Stimulated activated CD4-positive, alpha-beta T cell treated with anti-CD3 and anti-CD28 coated beads, Interleukin-2, amount 100 ng/mL, for 48 hours (primary cell): ENCODE measurements around the gene PNMT.

Experiments
- DNase-seq, 2 donors: peaks; one replicate each; pipeline ENCODE4 v3.0.0-alpha.2; 2020

PNMT gene

DNA sequence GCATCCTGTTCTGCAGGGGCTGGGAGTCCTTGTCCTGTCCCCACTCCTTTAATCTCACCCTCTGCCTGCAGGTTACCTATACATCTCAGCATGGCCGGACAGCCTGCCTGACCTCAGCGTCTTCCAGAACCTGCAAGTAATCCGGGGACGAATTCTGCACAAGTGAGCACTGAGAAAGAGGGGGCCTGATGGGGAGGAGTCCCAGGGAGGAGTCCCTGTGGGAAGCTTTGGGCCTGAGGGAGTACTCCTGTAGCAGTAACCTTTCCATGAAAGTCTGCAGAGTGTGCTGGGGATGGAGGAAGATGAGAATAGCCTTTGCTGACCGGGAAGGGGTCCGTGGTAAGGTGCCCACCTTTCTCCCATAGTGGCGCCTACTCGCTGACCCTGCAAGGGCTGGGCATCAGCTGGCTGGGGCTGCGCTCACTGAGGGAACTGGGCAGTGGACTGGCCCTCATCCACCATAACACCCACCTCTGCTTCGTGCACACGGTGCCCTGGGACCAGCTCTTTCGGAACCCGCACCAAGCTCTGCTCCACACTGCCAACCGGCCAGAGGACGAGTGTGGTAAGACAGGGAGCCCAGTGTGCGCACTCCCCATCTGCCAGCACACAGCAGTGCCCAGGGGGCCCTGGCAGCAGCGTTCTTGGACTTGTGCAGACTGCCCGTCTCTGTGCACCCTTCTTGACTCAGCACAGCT, 47.3 kb downstream of the PNMT start:
- DNase-seq = no peak

DNA sequence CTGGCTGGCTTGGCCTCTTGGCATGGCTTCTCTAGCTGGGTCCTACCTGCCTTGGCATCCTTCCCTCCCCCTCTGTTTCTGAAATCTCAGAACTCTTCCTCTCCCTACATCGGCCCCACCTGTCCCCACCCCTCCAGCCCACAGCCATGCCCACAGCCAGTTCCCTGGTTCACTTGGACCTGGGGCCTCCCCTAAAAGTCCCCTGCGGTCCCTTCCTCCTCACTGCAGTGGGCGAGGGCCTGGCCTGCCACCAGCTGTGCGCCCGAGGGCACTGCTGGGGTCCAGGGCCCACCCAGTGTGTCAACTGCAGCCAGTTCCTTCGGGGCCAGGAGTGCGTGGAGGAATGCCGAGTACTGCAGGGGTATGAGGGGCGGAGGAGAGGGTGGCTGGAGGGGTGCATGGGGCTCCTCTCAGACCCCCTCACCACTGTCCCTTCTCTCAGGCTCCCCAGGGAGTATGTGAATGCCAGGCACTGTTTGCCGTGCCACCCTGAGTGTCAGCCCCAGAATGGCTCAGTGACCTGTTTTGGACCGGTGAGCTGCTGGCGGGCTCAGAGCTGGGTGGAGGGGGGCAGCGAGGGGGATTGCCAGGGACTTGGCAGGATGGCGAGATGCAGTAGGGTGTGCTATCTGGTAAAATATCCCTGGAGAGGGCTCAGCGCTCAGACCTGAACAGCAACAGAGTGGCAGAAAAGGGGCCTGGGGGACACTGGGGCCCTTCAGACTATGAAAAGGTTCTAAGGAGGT, 48.0 kb downstream of the PNMT start:
- DNase-seq = no peak

DNA sequence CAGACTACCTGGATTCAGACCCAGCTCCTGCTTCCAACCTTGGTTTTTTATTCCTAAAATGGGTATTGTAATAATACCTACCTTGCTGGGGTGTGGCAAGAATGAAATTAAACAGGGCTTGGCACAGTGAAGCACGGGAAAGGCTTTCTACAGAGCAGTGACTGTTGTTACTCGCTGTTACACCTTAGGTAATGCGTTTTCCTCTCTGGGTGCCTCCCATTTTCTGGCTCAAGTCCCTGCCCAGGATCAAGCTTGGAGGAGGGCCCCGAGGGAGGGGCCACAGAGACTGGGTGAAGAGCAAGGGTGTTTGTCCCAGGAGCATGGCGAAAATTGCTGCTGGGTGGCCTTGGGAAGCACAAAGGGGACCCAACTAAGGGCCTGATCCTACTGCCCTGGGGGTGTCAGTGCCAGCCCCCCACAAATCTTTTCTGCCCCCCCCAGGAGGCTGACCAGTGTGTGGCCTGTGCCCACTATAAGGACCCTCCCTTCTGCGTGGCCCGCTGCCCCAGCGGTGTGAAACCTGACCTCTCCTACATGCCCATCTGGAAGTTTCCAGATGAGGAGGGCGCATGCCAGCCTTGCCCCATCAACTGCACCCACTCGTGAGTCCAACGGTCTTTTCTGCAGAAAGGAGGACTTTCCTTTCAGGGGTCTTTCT, 48.8 kb downstream of the PNMT start:
- no peak for DNase-seq

DNA sequence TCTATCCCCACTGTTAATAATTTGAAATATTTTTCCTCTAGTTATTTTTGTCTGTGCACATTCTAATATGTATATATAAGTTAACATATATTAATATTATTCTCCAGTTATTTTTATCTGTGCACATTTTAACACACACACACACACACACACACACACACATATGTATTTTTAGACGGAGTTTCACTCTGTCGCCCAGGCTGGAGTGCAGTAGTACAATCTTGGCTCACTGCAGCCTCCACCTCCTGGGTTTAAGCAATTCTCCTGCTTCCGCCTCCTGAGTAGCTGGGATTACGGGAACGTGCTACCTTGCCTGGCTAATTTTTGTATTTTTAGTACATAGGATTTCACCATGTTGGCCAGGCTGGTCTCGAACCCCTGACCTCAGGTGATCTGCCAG, 49.4 kb downstream of the PNMT start:
- no peak for DNase-seq

DNA sequence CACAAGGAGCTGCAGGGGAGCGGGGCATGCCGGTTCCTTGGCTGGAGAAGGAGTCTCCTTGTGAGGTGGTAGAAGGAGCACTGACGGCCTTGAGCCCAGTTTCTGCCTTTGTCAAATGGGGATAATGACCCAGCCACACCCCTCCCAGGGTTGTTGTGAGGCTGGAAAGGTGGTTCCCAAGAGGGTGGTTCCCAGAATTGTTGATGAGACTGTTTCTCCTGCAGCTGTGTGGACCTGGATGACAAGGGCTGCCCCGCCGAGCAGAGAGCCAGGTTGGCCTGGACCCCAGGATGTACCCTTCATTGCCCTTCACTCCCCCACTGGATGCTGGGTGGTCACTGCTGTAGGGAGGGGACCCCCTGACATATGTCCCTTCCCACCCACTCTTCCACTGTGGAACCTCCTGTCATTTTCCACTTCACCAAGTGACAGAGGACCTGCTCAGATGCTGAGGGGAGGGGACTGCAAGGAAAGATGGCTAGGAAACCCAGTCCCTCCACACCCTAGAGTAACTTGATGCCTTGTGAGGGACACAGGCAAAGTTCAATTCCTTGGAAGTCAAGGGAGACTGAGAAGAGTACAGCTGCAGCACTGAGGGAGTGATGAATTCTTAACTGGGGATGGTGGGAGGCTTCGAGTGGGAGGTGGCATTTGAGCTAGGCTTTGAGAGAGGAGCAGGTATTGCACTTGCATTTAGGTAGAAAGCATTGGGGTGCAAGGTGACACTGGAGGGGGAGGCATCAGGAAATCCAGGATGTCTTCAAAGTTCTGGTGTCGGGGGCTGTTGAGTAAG, 51.5 kb downstream of the PNMT start:
- no peak for DNase-seq
